ENCODE data around the gene PNPT1. TPM values are rescaled to one million over a fixed set of nuclear protein-coding genes. Genes with fewer than 3 reads are reported as not detected.
"Not testable (repeated sequence)": the region's sequence is repeated elsewhere in the genome, so short reads cannot be mapped to it uniquely, and the experiment has no call there.

Gene PNPT1
- total and polyA plus RNA-seq, 2 of the 4 experiments (the other 2 are of a cell fraction) = 11.2 to 14.3 TPM

GRCh38 chr2:55715178-55715577 is 21.5 kb upstream of the PNPT1 start:
- H4K5ac ChIP-seq (ENCODE audit: low read depth, low read length); H2BK120ac ChIP-seq (ENCODE audit: low read depth, low read length); H4K8ac ChIP-seq (ENCODE audit: low read depth in 2 of 2, low read length in 2 of 2); H3K4me1 ChIP-seq (ENCODE audit: control insufficient read depth, insufficient read depth, low read length); H2AK9ac ChIP-seq (replicated peaks; ENCODE audit: low read depth, low read length, poor library complexity); H3K4me2 ChIP-seq (ENCODE audit: low read depth, low read length); H4K20me1 ChIP-seq (ENCODE audit: insufficient read depth, low read length); H3K4me3 ChIP-seq (ENCODE audit: insufficient read depth, low read depth, low read length); H3K4ac ChIP-seq (ENCODE audit: low read depth, low read length); BruUV-seq (replicated peaks); H3K27me3 ChIP-seq (ENCODE audit: control insufficient read depth, insufficient read depth, low read length); H3K9me3 ChIP-seq (ENCODE audit: control insufficient read depth, insufficient read depth, low read length); H4K91ac ChIP-seq (ENCODE audit: insufficient read depth, low read depth, low read length); H2BK20ac ChIP-seq (ENCODE audit: low read depth, low read length); H3K23ac ChIP-seq (ENCODE audit: low read depth, low read length); DNase-seq; H3K9ac ChIP-seq (ENCODE audit: low read depth, low read length); H3K27ac ChIP-seq (ENCODE audit: insufficient read depth, low read length); H2BK15ac ChIP-seq (ENCODE audit: low read depth, low read length); H3K36me3 ChIP-seq (ENCODE audit: control insufficient read depth, insufficient read depth, low read length); CTCF ChIA-PET; H2BK5ac ChIP-seq (ENCODE audit: low read depth, low read length, poor library complexity, severe bottlenecking); H2AFZ ChIP-seq (replicated peaks; ENCODE audit: low read length, poor library complexity); H3K79me1 ChIP-seq (ENCODE audit: low read depth in 1 of 2, low read length in 2 of 2); H2AK5ac ChIP-seq (ENCODE audit: low read depth, low read length); POLR2A ChIA-PET (ENCODE audit: unreplicated experiment); H3K9me1 ChIP-seq (ENCODE audit: insufficient read depth, low read length); H3K14ac ChIP-seq (replicated peaks; ENCODE audit: low read depth, low read length); H3K18ac ChIP-seq (ENCODE audit: low read depth, low read length); ATAC-seq (ENCODE audit: low read depth); H3K56ac ChIP-seq (ENCODE audit: extremely low read depth, insufficient read depth, low read length): not testable (repeated sequence)
- WGBS, 2 experiments (ENCODE audit: extremely low coverage in 2 of 2, insufficient read length in 1 of 2) = no CpG with 5 or more reads among the region's 3 CpGs
- intact Hi-C loops (cut with micrococcal nuclease) = loop anchor here (10.0 kb wide), 1 partner anchor 150 kb away; no protein-coding TSS in a partner anchor
- dilution Hi-C loops (cut with HindIII; ENCODE audit: low sequenced_read_pairs, unreplicated experiment) = loop anchor here (25.0 kb wide), 1 partner anchor 297 kb away; no protein-coding TSS in a partner anchor
- in situ Hi-C loops (cut with MboI; ENCODE audit: low sequenced_read_pairs) = loop anchor here (10.0 to 25.0 kb wide), 2 partner anchors 420 to 1797 kb away; no protein-coding TSS in a partner anchor

Measured in IMR-90 (cell line).